ENCODE data around the gene BEND6. TPM values are rescaled to one million over a fixed set of nuclear protein-coding genes. Genes with fewer than 3 reads are reported as not detected.

Gene BEND6
- total and polyA plus RNA-seq, 2 of the 8 experiments (the other 6 are each of a cell fraction or from before 2014, with no cell fraction given), result 0.71 to 2.1 TPM

Small RNA genes lying within 50 kb of the gene (small RNA-seq; reads per million reads assigned to genes)
- gene FTH1P15 (ENCODE audit: insufficient read depth), result not detected
- not detected for gene RNU6-626P (ENCODE audit: insufficient read depth)

Other genes with a start within 250 kb of the BEND6 start
- 22.8 and 24.4 TPM in 2 replicates for gene KIAA1586, start 91.6 kb downstream of the BEND6 start, total RNA-seq (2021; fragmentation: NEBNext Ultra II Directional; extraction: Animal tissue kit (Norgen Biotek cat#: 25700))
- 1.5 and 2.1 TPM in 2 replicates for gene KIAA1586, start 91.6 kb downstream of the BEND6 start, polyA plus RNA-seq (2011; rRNA removed)
- 49.4 and 56.8 TPM in 2 replicates for gene ZNF451, start 135.1 kb downstream of the BEND6 start, total RNA-seq (2021; fragmentation: NEBNext Ultra II Directional; extraction: Animal tissue kit (Norgen Biotek cat#: 25700))
- 7.0 and 10.7 TPM in 2 replicates for gene ZNF451, start 135.1 kb downstream of the BEND6 start, polyA plus RNA-seq (2011; rRNA removed)
- gene BAG2, start 217.2 kb downstream of the BEND6 start, total RNA-seq (2021; fragmentation: NEBNext Ultra II Directional; extraction: Animal tissue kit (Norgen Biotek cat#: 25700)), result 7.2 and 7.4 TPM in 2 replicates
- 2.0 and 4.4 TPM in 2 replicates for gene BAG2, start 217.2 kb downstream of the BEND6 start, polyA plus RNA-seq (2011; rRNA removed)